H1 (cell line): ENCODE measurements around the gene FAM221B.

Experiments used
- POLR2AphosphoS5 ChIP-seq: IDR thresholded peaks from 2 replicates; pipeline ENCODE4 v1.6.1; 2011; ENCODE audit warnings: low read depth, low read length
- RXRA ChIP-seq: IDR thresholded peaks from 2 replicates; pipeline ENCODE4 v1.6.1; 2011; ENCODE audit warnings: low read depth, mild to moderate bottlenecking, low read length, moderate library complexity; ENCODE audit not compliant: insufficient read depth
- SP1 ChIP-seq: IDR thresholded peaks from 2 replicates; pipeline ENCODE4 v1.6.1; 2011; ENCODE audit warnings: low read depth, low read length

GRCh38 chr9:35814106-35814840 lies 14.3 kb downstream of the FAM221B start:
- TF ChIP-seq POLR2AphosphoS5 (peak; percentile 78), RXRA (peak; percentile 66; the same call in 1 of the 2 replicates), SP1 (no peak)
